Measurements from ENCODE around the gene GTF2H2C. TPM values are rescaled to one million over a fixed set of nuclear protein-coding genes. Genes with fewer than 3 reads are reported as not detected.

The GTF2H2C gene
- total RNA-seq, 1 experiment from 2014 or later = 51.3 TPM

Other genes starting within 250 kb of the GTF2H2C start
- gene CCDC125, start 227.4 kb upstream of the GTF2H2C start, total RNA-seq (2021) = 3.1 to 5.5 TPM (median 5.5 TPM) in 3 replicates
- 33.2 to 43.1 TPM (median 33.3 TPM) in 3 replicates for gene AK6, start 190.7 kb upstream of the GTF2H2C start, total RNA-seq (2021)
- gene TAF9, start 190.7 kb upstream of the GTF2H2C start, total RNA-seq (2021) = 73.7 to 76.6 TPM (median 76.1 TPM) in 3 replicates
- gene RAD17, start 190.4 kb upstream of the GTF2H2C start, total RNA-seq (2021) = 30.2 to 32.6 TPM (median 32.0 TPM) in 3 replicates
- 28.6 to 34.7 TPM (median 31.4 TPM) in 3 replicates for gene MARVELD2, start 145.1 kb upstream of the GTF2H2C start, total RNA-seq (2021)
- gene OCLN, start 67.4 kb upstream of the GTF2H2C start, total RNA-seq (2021) = 58.3 to 73.2 TPM (median 70.6 TPM) in 3 replicates